ENCODE results near the gene VMP1. TPM values are rescaled to one million over a fixed set of nuclear protein-coding genes. Genes with fewer than 3 reads are reported as not detected.
A peak's percentile ranks its signal among the peaks of the same experiment; 100 is the strongest.

VMP1 gene
- total and polyA plus RNA-seq, 2 of the 13 experiments (the other 11 are each of a cell fraction or from before 2014, with no cell fraction given) = 186 to 271 TPM

DNA sequence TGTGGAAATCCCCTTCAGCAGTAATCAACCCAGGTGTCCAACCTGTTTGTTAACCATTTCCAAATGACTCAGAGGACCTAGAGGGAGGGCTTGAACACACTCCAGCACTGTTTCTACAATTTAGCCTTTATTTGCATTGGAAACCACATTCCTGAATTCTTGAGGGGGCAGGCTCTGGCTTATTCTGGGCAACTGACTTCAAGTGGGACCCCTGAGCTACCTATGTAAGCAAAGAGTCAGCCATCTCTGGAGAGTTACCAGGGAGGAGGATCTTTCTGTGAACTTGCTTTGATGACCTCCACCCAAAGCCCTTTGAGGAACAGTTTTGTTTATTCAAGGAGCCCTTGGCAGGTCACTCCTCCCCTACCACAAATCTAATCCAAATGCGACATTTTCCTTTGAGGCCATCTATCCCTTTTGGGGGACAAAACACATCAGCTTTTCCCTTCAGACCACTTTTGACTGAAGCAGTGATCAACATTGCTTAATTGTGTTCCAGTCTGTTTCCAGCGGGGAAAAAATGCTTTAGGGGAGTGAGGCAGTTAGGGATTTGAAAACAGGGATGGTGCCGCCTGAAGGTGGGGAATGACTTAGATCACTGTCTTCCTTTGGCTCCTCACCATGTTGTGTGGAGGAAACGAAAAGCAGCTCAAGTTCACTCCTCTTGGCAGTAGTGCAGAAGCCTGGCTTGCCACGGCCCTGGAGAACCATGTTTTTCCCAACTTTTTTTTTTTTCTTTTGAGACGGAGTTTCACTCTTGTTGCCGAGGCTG is 139.1 kb downstream of the VMP1 start (continued):
- TF ChIP-seq ZNF430 (CRISPR knock-in tag; IDR thresholded peaks at IDR 0.05) (no peak), TAF15 (IDR thresholded peaks at IDR 0.05; ENCODE audit: low read depth, low read length, poor library complexity, severe bottlenecking) (no peak), PCBP2 (optimal IDR thresholded peaks at IDR 0.05; ENCODE audit: low read depth, low read length, poor library complexity, severe bottlenecking) (no peak), XBP1 (CRISPR knock-in tag; IDR thresholded peaks at IDR 0.05) (no peak), GLI4 (CRISPR knock-in tag; IDR thresholded peaks at IDR 0.05; ENCODE audit: borderline replicate concordance) (no peak), HIVEP1 (CRISPR knock-in tag; IDR thresholded peaks at IDR 0.05) (no peak), ARHGAP35 (CRISPR knock-in tag; IDR thresholded peaks at IDR 0.05; ENCODE audit: borderline replicate concordance) (no peak), ZNF33A (CRISPR knock-in tag; IDR thresholded peaks at IDR 0.05; ENCODE audit: borderline replicate concordance) (no peak), ZFP90 (CRISPR knock-in tag; IDR thresholded peaks at IDR 0.05; ENCODE audit: borderline replicate concordance) (peak; percentile 93; the same call in 1 of the 2 replicates)
- TF ChIP-seq, protein P1, sequence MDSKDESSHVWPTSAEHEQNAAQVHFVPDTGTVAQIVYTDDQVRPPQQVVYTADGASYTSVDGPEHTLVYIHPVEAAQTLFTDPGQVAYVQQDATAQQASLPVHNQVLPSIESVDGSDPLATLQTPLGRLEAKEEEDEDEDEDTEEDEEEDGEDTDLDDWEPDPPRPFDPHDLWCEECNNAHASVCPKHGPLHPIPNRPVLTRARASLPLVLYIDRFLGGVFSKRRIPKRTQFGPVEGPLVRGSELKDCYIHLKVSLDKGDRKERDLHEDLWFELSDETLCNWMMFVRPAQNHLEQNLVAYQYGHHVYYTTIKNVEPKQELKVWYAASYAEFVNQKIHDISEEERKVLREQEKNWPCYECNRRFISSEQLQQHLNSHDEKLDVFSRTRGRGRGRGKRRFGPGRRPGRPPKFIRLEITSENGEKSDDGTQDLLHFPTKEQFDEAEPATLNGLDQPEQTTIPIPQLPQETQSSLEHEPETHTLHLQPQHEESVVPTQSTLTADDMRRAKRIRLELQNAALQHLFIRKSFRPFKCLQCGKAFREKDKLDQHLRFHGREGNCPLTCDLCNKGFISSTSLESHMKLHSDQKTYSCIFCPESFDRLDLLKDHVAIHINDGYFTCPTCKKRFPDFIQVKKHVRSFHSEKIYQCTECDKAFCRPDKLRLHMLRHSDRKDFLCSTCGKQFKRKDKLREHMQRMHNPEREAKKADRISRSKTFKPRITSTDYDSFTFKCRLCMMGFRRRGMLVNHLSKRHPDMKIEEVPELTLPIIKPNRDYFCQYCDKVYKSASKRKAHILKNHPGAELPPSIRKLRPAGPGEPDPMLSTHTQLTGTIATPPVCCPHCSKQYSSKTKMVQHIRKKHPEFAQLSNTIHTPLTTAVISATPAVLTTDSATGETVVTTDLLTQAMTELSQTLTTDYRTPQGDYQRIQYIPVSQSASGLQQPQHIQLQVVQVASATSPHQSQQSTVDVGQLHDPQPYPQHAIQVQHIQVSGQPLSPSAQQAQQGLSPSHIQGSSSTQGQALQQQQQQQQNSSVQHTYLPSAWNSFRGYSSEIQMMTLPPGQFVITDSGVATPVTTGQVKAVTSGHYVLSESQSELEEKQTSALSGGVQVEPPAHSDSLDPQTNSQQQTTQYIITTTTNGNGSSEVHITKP (CRISPR knock-in tag; IDR thresholded peaks at IDR 0.05; ENCODE audit: low read depth) = peak; percentile 82
- TF ChIP-seq, protein P2, sequence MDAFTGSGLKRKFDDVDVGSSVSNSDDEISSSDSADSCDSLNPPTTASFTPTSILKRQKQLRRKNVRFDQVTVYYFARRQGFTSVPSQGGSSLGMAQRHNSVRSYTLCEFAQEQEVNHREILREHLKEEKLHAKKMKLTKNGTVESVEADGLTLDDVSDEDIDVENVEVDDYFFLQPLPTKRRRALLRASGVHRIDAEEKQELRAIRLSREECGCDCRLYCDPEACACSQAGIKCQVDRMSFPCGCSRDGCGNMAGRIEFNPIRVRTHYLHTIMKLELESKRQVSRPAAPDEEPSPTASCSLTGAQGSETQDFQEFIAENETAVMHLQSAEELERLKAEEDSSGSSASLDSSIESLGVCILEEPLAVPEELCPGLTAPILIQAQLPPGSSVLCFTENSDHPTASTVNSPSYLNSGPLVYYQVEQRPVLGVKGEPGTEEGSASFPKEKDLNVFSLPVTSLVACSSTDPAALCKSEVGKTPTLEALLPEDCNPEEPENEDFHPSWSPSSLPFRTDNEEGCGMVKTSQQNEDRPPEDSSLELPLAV (CRISPR knock-in tag; conservative IDR thresholded peaks at IDR 0.05; ENCODE audit: low read depth) = no peak
- TF ChIP-seq, protein P3, sequence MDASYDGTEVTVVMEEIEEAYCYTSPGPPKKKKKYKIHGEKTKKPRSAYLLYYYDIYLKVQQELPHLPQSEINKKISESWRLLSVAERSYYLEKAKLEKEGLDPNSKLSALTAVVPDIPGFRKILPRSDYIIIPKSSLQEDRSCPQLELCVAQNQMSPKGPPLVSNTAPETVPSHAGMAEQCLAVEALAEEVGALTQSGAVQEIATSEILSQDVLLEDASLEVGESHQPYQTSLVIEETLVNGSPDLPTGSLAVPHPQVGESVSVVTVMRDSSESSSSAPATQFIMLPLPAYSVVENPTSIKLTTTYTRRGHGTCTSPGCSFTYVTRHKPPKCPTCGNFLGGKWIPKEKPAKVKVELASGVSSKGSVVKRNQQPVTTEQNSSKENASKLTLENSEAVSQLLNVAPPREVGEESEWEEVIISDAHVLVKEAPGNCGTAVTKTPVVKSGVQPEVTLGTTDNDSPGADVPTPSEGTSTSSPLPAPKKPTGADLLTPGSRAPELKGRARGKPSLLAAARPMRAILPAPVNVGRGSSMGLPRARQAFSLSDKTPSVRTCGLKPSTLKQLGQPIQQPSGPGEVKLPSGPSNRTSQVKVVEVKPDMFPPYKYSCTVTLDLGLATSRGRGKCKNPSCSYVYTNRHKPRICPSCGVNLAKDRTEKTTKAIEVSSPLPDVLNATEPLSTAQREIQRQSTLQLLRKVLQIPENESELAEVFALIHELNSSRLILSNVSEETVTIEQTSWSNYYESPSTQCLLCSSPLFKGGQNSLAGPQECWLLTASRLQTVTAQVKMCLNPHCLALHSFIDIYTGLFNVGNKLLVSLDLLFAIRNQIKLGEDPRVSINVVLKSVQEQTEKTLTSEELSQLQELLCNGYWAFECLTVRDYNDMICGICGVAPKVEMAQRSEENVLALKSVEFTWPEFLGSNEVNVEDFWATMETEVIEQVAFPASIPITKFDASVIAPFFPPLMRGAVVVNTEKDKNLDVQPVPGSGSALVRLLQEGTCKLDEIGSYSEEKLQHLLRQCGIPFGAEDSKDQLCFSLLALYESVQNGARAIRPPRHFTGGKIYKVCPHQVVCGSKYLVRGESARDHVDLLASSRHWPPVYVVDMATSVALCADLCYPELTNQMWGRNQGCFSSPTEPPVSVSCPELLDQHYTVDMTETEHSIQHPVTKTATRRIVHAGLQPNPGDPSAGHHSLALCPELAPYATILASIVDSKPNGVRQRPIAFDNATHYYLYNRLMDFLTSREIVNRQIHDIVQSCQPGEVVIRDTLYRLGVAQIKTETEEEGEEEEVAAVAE (CRISPR knock-in tag; IDR thresholded peaks at IDR 0.05; ENCODE audit: borderline replicate concordance) = peak; percentile 86
- TF ChIP-seq, protein P4, sequence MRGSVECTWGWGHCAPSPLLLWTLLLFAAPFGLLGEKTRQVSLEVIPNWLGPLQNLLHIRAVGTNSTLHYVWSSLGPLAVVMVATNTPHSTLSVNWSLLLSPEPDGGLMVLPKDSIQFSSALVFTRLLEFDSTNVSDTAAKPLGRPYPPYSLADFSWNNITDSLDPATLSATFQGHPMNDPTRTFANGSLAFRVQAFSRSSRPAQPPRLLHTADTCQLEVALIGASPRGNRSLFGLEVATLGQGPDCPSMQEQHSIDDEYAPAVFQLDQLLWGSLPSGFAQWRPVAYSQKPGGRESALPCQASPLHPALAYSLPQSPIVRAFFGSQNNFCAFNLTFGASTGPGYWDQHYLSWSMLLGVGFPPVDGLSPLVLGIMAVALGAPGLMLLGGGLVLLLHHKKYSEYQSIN (CRISPR knock-in tag; IDR thresholded peaks at IDR 0.05; ENCODE audit: borderline replicate concordance) = no peak
